Transverse colon (tissue), 4 donors: ENCODE measurements around the gene THSD8. TPM values are rescaled to one million over a fixed set of nuclear protein-coding genes. Genes with fewer than 3 reads are reported as not detected.

Experiments
- DNase-seq: peaks from one replicate; pipeline ENCODE4 v3.0.0-alpha.2; 2019
- H3K27ac ChIP-seq, 4 donors: fragments of 200-600 bp; sonication (generic); 2 replicates each; pipeline ENCODE4 v1.5.1; 2016 to 2018; ENCODE audit warnings: inconsistent platforms in 4 of 4
- H3K27me3 ChIP-seq: fragments of 200-600 bp; sonication (generic); 2 replicates; pipeline ENCODE4 v1.5.1; 2017; ENCODE audit warnings: inconsistent platforms
- H3K36me3 ChIP-seq, 4 donors: fragments of 200-600 bp; sonication (generic); 2 replicates each; pipeline ENCODE4 v1.5.1; 2017 to 2019; ENCODE audit warnings: inconsistent platforms in 4 of 4
- H3K4me1 ChIP-seq, 4 donors: fragments of 200-600 bp; sonication (generic); 2 replicates each; pipeline ENCODE4 v1.5.1; 2017 to 2020; ENCODE audit warnings: inconsistent platforms in 4 of 4
- H3K4me3 ChIP-seq, 4 donors: fragments of 200-600 bp; sonication (generic); 1 replicate in 1 of 4; 2 replicates in 3 of 4; pipeline versions ENCODE4 v1.5.1 to v1.6.1; 2017 to 2019; ENCODE audit warnings: inconsistent platforms in 4 of 4
- H3K9me3 ChIP-seq, 2 donors: fragments of 200-600 bp; sonication (generic); 2 replicates each; pipeline ENCODE4 v1.5.1; 2017 to 2019; ENCODE audit warnings: inconsistent platforms in 2 of 2
- EP300 ChIP-seq: sonication (generic); formaldehyde crosslinking; IDR thresholded peaks from one replicate; pipeline ENCODE4 v1.6.1; 2017; ENCODE audit warnings: antibody characterized with exemption, low read depth
- POLR2A ChIP-seq: fragments of 450-650 bp; IDR thresholded peaks from one replicate; pipeline ENCODE4 v1.6.1; 2016; ENCODE audit warnings: antibody characterized with exemption, mild to moderate bottlenecking, moderate library complexity
- POLR2AphosphoS5 ChIP-seq, 3 donors: sonication (generic); formaldehyde crosslinking; IDR thresholded peaks; one replicate each; pipeline ENCODE4 v1.6.1; 2016; ENCODE audit warnings: antibody characterized with exemption in 3 of 3
- WGBS, 2 donors: methylation state at CpG; one replicate each; pipeline ENCODE4 v1.1.5; 2018; ENCODE audit warnings: low coverage in 1 of 2; 5-methylcytosine and 5-hydroxymethylcytosine counted together
- in situ Hi-C, 4 donors: fragments of 200-750 bp; cut with MboI; loops; one replicate each; pipeline versions ENCODE4 v1.15.0 to v1.15.1; 2017; ENCODE audit warnings: low sequenced_read_pairs in 3 of 4, low pct_ligation_motif_present in 1 of 4, low pct_unique_long_range_greater_than_20kb in 1 of 4
- intact Hi-C: fragments of 100-400 bp; cut with DNase I; formaldehyde crosslinking; loops from one replicate; pipeline ENCODE4 v1.15.1; 2023; ENCODE audit warnings: low total_unique reads
- total RNA-seq, 4 donors: library from RNA; depleted of rRNA; stranded (reverse); fragments of >200 nt; gene quantifications; one replicate each; pipeline ENCODE4 v1.1.0, GENCODE V29; 2016
- TF ChIP-seq, protein P1 (sequence below), 5 experiments: fragments of 200-600 bp in 3 of 5; fragments of 450-650 bp in 2 of 5; sonication (generic) in 3 of 5; IDR thresholded peaks; 1 replicate in 2 of 5; 2 replicates in 3 of 5; pipeline ENCODE4 v1.5.1; 2016 to 2017; ENCODE audit warnings: antibody characterized with exemption in 5 of 5, inconsistent platforms in 3 of 5, mild to moderate bottlenecking in 2 of 5, moderate library complexity in 1 of 5

THSD8 gene
- total RNA-seq, 4 donors from 2014 or later: 1.6 TPM; not detected in 3

DNA sequence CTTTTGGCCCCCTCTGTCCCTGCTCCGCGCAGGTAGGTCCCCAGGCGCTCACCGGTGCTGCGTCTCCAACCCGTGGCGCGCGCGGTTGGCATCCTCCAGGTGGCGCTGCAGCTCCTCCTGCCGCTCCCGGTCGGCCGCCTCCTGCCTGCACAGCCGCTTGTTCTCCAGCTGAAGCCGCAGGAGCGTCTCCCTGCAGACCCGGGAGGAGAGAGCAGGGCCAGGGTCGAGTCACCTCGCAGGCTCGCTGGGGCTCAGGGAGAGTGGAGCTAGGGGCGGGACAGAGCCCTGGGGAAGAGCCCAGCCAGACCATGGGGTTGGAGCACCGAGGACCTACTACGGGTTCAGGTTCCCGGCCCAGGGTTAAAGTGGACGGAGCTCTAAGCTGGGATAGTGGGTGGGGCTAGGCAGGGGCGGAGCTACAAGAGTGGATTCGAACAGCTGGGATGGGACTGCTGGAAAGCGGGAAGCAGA lies 35.8 kb upstream of the THSD8 start:
- Histone ChIP-seq H3K9me3 (no peaks in the 10 kb centered on the region), H3K4me3 (peak overlapping the region in 3 of 4 donors; percentile 21 to 41 (median 38)), H3K27ac (peak overlapping the region; percentile 39 to 88 (median 80)), H3K4me1 (peaks cover 0 to 15% (median 4%) of the 10 kb centered on the region in 4 donors), H3K36me3 (peaks cover 0 to 7% (median 0%) of the 10 kb centered on the region in 4 donors), H3K27me3 (no peaks in the 10 kb centered on the region)
- peak; percentile 93 for DNase-seq
- WGBS, 2 donors: 4 to 28% methylated on average over 7 to 30 of the region's 30 CpGs
- TF ChIP-seq POLR2AphosphoS5 (IDR thresholded peaks at IDR 0.05) (peak in 2 of 3 donors; percentile 16 to 53), POLR2A (peak; percentile 19), EP300 (no peak)
- TF ChIP-seq, protein P1, sequence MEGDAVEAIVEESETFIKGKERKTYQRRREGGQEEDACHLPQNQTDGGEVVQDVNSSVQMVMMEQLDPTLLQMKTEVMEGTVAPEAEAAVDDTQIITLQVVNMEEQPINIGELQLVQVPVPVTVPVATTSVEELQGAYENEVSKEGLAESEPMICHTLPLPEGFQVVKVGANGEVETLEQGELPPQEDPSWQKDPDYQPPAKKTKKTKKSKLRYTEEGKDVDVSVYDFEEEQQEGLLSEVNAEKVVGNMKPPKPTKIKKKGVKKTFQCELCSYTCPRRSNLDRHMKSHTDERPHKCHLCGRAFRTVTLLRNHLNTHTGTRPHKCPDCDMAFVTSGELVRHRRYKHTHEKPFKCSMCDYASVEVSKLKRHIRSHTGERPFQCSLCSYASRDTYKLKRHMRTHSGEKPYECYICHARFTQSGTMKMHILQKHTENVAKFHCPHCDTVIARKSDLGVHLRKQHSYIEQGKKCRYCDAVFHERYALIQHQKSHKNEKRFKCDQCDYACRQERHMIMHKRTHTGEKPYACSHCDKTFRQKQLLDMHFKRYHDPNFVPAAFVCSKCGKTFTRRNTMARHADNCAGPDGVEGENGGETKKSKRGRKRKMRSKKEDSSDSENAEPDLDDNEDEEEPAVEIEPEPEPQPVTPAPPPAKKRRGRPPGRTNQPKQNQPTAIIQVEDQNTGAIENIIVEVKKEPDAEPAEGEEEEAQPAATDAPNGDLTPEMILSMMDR (IDR thresholded peaks at IDR 0.05): peak; percentile 74 to 96 (median 77)
- in situ Hi-C loops: loop anchor here in 2 of 4 donors (10.0 kb wide), 1 partner anchor 79 kb away; no protein-coding TSS in a partner anchor
- intact Hi-C loops: loop anchor here (5.0 kb wide), 2 partner anchors 36 to 76 kb away; partner anchors contain the start of genes PRDX2 and THSD8

DNA sequence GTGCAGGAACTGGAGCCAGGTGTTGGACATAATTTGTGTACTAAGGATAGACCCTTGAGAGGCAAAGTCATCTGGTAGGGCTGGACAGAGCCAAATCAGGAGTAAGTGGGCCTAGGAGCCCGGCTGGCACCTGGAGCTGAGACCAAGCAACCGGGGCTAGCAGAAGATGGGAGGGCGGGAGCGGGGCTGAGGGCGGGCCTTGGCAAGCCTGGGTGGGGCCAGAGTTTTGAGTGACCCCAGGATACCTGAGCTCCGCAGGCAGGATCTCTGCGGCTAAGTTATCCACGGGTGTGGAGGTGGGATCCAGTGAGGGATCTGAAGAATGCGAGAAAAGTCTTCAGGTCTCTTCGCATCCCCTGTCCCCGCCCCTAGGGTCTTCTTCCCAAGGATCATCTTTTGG lies 34.7 kb upstream of the THSD8 start:
- H3K9me3 ChIP-seq: no peaks in the 10 kb centered on the region
- WGBS, 2 donors: 94 to 100% methylated on average over 1 to 11 of the region's 11 CpGs
- in situ Hi-C loops: loop anchor here in 2 of 4 donors (10.0 kb wide), 1 partner anchor 78 kb away; no protein-coding TSS in a partner anchor

DNA sequence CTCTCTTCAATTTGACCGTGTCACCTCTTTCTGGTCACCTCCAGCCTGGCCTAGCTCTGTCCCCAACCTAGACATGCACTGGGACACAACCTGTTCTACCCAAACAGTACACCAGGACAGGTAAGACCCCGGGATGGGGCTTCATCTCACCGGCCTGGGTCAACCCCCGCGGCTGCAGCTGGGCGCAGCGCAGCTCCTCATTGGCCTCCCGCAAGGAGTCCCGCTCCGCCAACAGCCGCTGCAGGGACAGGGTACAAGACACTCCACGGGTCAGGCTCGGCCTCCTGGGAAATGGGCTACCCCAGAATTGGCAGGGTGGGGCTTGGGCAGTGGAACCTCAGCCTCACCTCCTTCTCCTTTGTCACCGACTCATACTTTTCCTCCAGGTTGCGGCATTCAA lies 34.2 kb upstream of the THSD8 start:
- H3K4me3 ChIP-seq: no peak overlapping the region
- intact Hi-C loops: loop anchor here (5.0 kb wide), 2 partner anchors 35 to 75 kb away; partner anchors contain the start of genes PRDX2 and THSD8
- H3K4me1 ChIP-seq: peaks cover 0 to 15% (median 4%) of the 10 kb centered on the region in 4 donors
- TF ChIP-seq, protein P1 (IDR thresholded peaks at IDR 0.05): no peak
- H3K27ac ChIP-seq: no peak overlapping the region
- H3K36me3 ChIP-seq: peaks cover 0 to 5% (median 0%) of the 10 kb centered on the region in 4 donors
- H3K9me3 ChIP-seq: no peaks in the 10 kb centered on the region
- WGBS, 2 donors: 98% methylated on average over 13 of the region's 15 CpGs; no CpG with 5 or more reads in 1 of the 2 donors
- no peak for DNase-seq
- no peaks in the 10 kb centered on the region for H3K27me3 ChIP-seq
- in situ Hi-C loops: loop anchor here in 2 of 4 donors (10.0 kb wide), 1 partner anchor 77 kb away; no protein-coding TSS in a partner anchor

More for the DNA sequence above, 34.7 kb upstream of the THSD8 start:
- TF ChIP-seq EP300 (no peak), POLR2A (no peak), POLR2AphosphoS5 (IDR thresholded peaks at IDR 0.05) (no peak)
- TF ChIP-seq, protein P1 (IDR thresholded peaks at IDR 0.05): no peak
- Histone ChIP-seq H3K36me3 (peaks cover 0 to 7% (median 0%) of the 10 kb centered on the region in 4 donors), H3K4me1 (peaks cover 0 to 15% (median 4%) of the 10 kb centered on the region in 4 donors), H3K27ac (no peak overlapping the region), H3K27me3 (no peaks in the 10 kb centered on the region), H3K4me3 (no peak overlapping the region)
- intact Hi-C loops: loop anchor here (5.0 kb wide), 2 partner anchors 35 to 75 kb away; partner anchors contain the start of genes PRDX2 and THSD8
- DNase-seq: no peak

DNA sequence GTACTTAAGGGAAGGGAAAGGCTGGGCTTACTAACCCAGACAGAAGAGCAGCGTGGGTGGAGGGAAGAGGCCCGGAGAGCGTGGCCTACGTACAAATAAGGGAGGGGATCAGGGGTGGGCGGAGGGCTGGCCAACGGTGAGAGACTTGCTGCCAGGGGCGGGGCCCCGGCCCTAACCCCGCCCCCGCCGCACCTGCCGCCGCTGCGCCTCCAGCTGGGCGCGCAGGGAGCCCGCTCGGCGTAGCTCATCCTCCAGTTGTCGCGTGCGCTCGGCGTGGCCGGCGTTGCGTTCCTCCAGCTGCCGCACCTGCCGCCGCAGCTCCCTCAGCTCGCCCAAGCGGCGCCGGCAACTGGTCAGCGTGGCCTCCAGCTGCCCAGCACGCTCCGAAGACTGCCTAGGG lies 32.2 kb upstream of the THSD8 start:
- TF ChIP-seq, protein P1 (IDR thresholded peaks at IDR 0.05): no peak
- peak in 1 of 3 donors; percentile 30 for TF ChIP-seq POLR2AphosphoS5 (IDR thresholded peaks at IDR 0.05)
- DNase-seq: peak; percentile 66
- H3K4me3 ChIP-seq: no peak overlapping the region
- H3K27me3 ChIP-seq: no peaks in the 10 kb centered on the region
- 37 to 45% methylated on average over 6 to 29 of the region's 37 CpGs for WGBS, 2 donors
- intact Hi-C loops: loop anchor here (5.0 kb wide), 2 partner anchors 33 to 73 kb away; partner anchors contain the start of genes PRDX2 and THSD8
- H3K4me1 ChIP-seq: peaks cover 3 to 19% (median 11%) of the 10 kb centered on the region in 4 donors
- H3K9me3 ChIP-seq: no peaks in the 10 kb centered on the region
- in situ Hi-C loops: loop anchor here in 2 of 4 donors (10.0 kb wide), 1 partner anchor 75 kb away; no protein-coding TSS in a partner anchor
- no peaks in the 10 kb centered on the region for H3K36me3 ChIP-seq
- peak overlapping the region in 1 of 4 donors; percentile 52 for H3K27ac ChIP-seq
